ENCODE data around the gene FBXL22. TPM values are rescaled to one million over a fixed set of nuclear protein-coding genes. Genes with fewer than 3 reads are reported as not detected.

The FBXL22 gene
- total RNA-seq, 1 experiment from 2014 or later = 0.90 TPM

DNA sequence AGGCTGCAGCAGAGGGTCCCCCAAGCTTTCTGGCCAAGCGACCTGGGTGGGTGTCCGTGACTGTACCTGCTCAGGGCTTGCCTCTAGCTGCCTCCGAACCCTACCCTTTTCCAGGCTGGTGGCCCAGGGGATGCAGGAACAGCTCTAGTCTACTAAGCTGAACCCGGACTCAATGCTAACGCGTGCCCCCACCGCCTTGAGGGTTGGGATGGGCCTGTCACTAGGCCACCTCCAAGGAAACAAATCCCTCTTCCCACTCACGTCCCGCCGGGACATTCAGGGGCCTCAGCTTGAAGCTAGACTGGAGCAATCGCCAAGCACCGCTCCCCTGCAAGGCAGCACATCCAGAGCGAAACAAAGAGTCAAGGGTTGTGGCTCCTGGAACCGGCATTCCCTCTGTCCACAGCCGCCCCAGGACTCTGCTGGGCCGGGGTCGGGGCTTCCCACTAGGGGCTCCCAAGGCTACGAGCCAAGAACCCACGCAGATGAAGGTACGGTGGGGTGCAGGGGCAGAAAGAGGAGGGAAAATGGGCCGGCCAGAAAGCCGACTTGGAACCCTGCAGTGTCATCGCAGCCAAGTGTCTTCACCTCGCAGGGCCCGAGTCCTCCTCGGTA lies 2.9 kb downstream of the FBXL22 start:
- peak overlapping the region; percentile 62 for H3K4me3 ChIP-seq (ENCODE audit: insufficient read depth, low read depth, low read length)
- no peaks in the 10 kb centered on the region for H3K36me3 ChIP-seq (replicated peaks; ENCODE audit: control insufficient read depth, insufficient read depth, low read length)
- peak; percentile 74 for DNase-seq
- peaks cover 27% of the 10 kb centered on the region for H3K27me3 ChIP-seq (ENCODE audit: control insufficient read depth, insufficient read depth, low read length)

DNA sequence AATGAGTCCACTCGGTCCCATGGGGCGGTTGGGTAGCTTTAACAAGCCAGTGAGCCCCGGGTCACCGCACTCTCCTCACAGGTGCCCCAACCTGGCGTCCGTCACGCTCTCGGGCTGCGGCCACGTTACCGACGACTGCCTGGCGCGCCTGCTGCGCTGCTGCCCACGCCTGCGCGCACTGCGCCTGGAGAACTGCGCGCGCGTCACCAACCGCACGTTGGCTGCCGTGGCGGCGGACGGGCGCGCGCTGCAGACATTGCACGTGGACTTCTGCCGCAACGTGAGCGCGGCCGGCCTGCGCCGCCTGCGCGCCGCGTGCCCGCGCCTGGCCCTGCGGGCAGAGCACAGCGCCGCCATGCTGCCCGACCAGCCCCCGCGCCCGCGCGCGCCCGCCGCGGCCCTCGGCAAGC lies 3.4 kb downstream of the FBXL22 start:
- Histone ChIP-seq H3K27me3 (ENCODE audit: control insufficient read depth, insufficient read depth, low read length) (peaks cover 27% of the 10 kb centered on the region), H3K36me3 (replicated peaks; ENCODE audit: control insufficient read depth, insufficient read depth, low read length) (no peaks in the 10 kb centered on the region), H3K4me3 (ENCODE audit: insufficient read depth, low read depth, low read length) (peak overlapping the region; percentile 65)
- DNase-seq = peak; percentile 93

DNA sequence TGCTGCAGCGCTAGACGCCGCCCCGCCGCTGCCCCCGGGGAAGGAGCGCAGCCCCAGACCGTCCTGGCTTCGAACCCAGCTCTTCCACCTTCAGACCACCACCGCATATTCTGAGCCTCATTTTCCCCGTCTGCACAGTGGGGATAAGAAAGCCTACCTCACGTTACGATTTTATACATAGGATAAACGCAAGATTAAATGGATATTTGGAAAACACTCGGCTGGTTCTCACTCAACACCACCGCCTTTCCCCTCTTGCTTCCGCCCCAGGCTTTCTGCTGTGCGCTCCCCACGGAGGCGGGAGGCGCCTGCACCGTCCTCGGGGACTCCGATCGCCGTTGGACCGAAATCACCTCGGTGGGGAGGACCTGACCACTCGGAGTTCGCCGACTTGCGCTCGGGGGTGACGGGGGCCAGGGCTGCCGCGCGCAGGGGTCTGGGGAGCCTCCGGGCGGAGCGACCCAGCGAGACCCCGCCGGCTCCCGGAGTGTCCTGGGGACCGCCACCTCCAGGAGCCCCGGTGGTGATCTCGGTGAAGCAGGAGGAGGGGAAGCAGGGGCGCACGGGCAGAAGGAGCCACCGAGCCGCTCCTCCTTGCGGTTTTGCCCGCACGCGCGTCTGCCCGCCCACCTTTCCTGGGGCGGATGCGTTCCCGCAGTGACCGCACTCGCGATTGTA lies 4.0 kb downstream of the FBXL22 start:
- H3K4me3 ChIP-seq (ENCODE audit: insufficient read depth, low read depth, low read length) = peak overlapping the region; percentile 65
- DNase-seq = peak; percentile 79

DNA sequence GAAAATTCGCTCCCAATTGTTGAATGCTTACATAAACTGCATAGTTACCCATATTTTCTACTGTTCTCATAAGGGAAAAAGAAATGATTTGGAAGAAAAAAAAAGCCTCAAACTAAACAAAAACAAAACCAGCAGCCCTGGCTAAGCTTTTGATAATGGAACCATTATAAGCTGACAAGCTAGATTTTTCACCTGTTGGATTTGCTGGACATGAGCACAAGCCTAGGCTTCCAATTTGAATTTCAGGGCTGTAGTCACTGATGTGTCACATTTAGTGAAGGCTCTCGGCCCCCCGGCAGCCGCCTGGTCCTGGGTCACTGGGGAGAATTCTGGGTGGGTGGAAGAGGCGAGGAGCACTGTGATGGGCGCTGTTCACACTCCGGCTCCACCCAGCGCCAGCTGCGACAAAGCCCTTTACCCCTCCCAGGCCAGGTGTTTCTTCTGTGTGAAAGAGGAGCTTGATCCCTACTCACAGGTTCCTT lies 4.6 kb downstream of the FBXL22 start:
- H3K27me3 ChIP-seq (ENCODE audit: control insufficient read depth, insufficient read depth, low read length) = peaks cover 27% of the 10 kb centered on the region
- peak; percentile 71 for DNase-seq
- H3K36me3 ChIP-seq (replicated peaks; ENCODE audit: control insufficient read depth, insufficient read depth, low read length) = no peaks in the 10 kb centered on the region
- peak overlapping the region; percentile 65 for H3K4me3 ChIP-seq (ENCODE audit: insufficient read depth, low read depth, low read length)

More for the DNA sequence above, 4.0 kb downstream of the FBXL22 start:
- H3K36me3 ChIP-seq (replicated peaks; ENCODE audit: control insufficient read depth, insufficient read depth, low read length) = no peaks in the 10 kb centered on the region
- peaks cover 27% of the 10 kb centered on the region for H3K27me3 ChIP-seq (ENCODE audit: control insufficient read depth, insufficient read depth, low read length)

GRCh38 chr15:63602595-63602994 lies 5.4 kb downstream of the FBXL22 start:
- no peak for DNase-seq
- Histone ChIP-seq H3K36me3 (replicated peaks; ENCODE audit: control insufficient read depth, insufficient read depth, low read length) (no peaks in the 10 kb centered on the region; the same call in 1 of the 2 replicates), H3K4me3 (ENCODE audit: insufficient read depth, low read depth, low read length) (no peak overlapping the region), H3K27me3 (ENCODE audit: control insufficient read depth, insufficient read depth, low read length) (peaks cover 27% of the 10 kb centered on the region)

- peaks cover 27% of the 10 kb centered on the region for H3K27me3 ChIP-seq (ENCODE audit: control insufficient read depth, insufficient read depth, low read length)
Observed at GRCh38 chr15:63603516-63603915, 6.3 kb downstream of the FBXL22 start.

GRCh38 chr15:63604281-63604680 lies 7.1 kb downstream of the FBXL22 start:
- DNase-seq = no peak
- no peak overlapping the region for H3K4me3 ChIP-seq (ENCODE audit: insufficient read depth, low read depth, low read length)
- H3K36me3 ChIP-seq (replicated peaks; ENCODE audit: control insufficient read depth, insufficient read depth, low read length) = peaks cover 5% of the 10 kb centered on the region
- H3K27me3 ChIP-seq (ENCODE audit: control insufficient read depth, insufficient read depth, low read length) = peaks cover 27% of the 10 kb centered on the region

More at GRCh38 chr15:63603516-63603915, 6.3 kb downstream of the FBXL22 start:
- H3K4me3 ChIP-seq (ENCODE audit: insufficient read depth, low read depth, low read length) = no peak overlapping the region
- H3K36me3 ChIP-seq (replicated peaks; ENCODE audit: control insufficient read depth, insufficient read depth, low read length) = peaks cover 5% of the 10 kb centered on the region
- no peak for DNase-seq

DNA sequence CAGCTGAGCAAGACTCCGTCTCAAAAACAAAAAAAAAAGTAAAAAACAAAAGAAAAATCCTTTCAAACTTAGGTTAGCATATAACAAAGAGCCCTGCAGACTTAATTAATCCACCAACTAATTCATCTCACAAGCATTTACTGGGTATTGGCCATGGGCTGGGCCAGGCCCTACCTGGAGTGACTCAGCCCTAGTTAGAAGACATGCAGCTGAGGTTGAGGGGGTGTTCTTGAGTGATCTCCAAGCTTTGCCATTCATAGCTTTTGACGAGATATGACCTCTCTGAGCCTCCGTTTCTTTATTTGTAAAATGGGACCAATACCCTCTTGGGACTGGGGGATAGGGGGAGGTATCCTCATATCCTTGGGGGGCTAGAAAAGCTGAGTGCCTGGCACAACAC lies 7.8 kb downstream of the FBXL22 start:
- H3K36me3 ChIP-seq (replicated peaks; ENCODE audit: control insufficient read depth, insufficient read depth, low read length) = peaks cover 5% of the 10 kb centered on the region
- H3K27me3 ChIP-seq (ENCODE audit: control insufficient read depth, insufficient read depth, low read length) = peaks cover 23% of the 10 kb centered on the region
- no peak for DNase-seq
- H3K4me3 ChIP-seq (ENCODE audit: insufficient read depth, low read depth, low read length) = no peak overlapping the region

GRCh38 chr15:63605816-63606215 lies 8.6 kb downstream of the FBXL22 start:
- Histone ChIP-seq H3K4me3 (ENCODE audit: insufficient read depth, low read depth, low read length) (no peak overlapping the region), H3K27me3 (ENCODE audit: control insufficient read depth, insufficient read depth, low read length) (peaks cover 17% of the 10 kb centered on the region), H3K36me3 (replicated peaks; ENCODE audit: control insufficient read depth, insufficient read depth, low read length) (peaks cover 5% of the 10 kb centered on the region)
- DNase-seq = no peak

DNA sequence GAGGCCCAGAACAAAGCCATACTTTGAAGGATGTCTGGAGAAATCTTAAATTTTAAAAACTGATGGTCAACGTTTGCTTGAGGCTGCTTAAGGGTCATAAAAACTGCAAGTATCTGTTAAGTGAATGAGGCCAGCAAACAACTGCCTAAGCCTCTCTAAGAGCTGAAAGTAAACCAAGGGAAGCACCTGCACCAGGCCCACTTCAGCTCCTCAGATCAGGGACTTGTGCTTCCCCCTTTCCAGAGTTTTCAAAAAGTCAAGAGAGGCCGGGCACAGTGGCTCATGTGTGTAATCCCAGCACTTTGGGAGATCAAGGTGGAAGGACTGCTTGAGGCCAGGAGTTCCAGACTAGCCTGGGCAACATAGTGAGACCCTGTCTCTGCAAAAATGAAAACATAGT lies 9.1 kb downstream of the FBXL22 start:
- peaks cover 13% of the 10 kb centered on the region for H3K27me3 ChIP-seq (ENCODE audit: control insufficient read depth, insufficient read depth, low read length)
- no peak overlapping the region for H3K4me3 ChIP-seq (ENCODE audit: insufficient read depth, low read depth, low read length)
- peaks cover 5% of the 10 kb centered on the region for H3K36me3 ChIP-seq (replicated peaks; ENCODE audit: control insufficient read depth, insufficient read depth, low read length)
- DNase-seq = no peak

DNA sequence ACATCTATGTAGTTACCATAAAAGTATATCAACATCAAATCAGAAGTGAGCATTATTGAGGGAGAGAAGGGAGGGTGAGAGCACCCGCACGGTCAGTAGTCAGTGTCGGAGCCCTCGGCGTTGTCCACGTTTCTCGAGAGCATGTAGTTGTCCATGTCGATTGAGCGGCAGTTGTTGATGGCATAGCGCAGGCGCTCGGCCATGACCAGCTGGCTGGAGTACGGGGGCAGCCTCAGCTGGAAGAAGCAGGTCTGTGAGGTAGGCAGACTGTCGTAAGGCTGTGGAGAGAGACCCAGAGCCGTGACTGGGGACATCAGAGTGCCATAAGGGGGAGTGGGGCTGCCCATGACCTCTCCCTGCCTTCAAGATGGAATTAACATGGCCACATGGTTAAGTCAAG lies 11.8 kb downstream of the FBXL22 start:
- Histone ChIP-seq H3K4me3 (ENCODE audit: insufficient read depth, low read depth, low read length) (no peak overlapping the region), H3K36me3 (replicated peaks; ENCODE audit: control insufficient read depth, insufficient read depth, low read length) (peaks cover 7% of the 10 kb centered on the region), H3K27me3 (ENCODE audit: control insufficient read depth, insufficient read depth, low read length) (no peaks in the 10 kb centered on the region)
- no peak for DNase-seq

- no peak for DNase-seq
- H3K36me3 ChIP-seq (replicated peaks; ENCODE audit: control insufficient read depth, insufficient read depth, low read length) = peaks cover 7% of the 10 kb centered on the region
Observed at GRCh38 chr15:63609448-63609847, 12.3 kb downstream of the FBXL22 start.

DNA sequence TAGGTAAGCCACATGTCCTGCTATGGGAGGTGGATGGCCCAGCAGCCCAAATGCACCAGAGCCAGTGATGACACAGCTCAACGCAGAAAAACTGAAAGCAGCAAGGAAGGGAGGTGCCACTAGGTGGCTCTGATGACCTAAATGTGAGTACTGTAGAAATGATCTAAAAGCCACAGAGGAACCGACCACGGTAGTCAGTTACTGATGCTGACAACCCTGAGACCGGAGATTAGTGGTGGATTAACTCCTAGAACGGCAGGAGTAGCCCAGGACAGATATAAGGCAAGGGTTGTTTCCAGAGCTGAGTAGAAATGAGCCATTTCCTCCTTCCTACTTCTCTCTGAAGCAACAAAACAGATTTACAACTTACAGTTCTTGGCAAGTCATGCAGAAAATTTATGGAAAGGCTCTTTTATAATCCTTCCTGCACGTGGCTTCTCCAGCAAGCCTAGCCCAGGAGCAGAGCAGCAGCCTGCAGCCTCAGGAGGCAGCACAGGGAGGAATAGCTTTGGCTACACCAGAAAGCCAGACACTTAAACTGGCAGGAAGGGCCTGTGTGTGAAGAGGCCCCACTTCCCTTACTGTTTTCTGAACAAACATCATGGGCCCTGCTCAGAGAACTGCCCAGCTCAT lies 13.1 kb downstream of the FBXL22 start:
- H3K36me3 ChIP-seq (replicated peaks; ENCODE audit: control insufficient read depth, insufficient read depth, low read length) = peaks cover 7% of the 10 kb centered on the region
- peak; percentile 82 for DNase-seq
- no peak overlapping the region for H3K4me3 ChIP-seq (ENCODE audit: insufficient read depth, low read depth, low read length)
- H3K27me3 ChIP-seq (ENCODE audit: control insufficient read depth, insufficient read depth, low read length) = no peaks in the 10 kb centered on the region

More at GRCh38 chr15:63609448-63609847, 12.3 kb downstream of the FBXL22 start:
- Histone ChIP-seq H3K27me3 (ENCODE audit: control insufficient read depth, insufficient read depth, low read length) (no peaks in the 10 kb centered on the region), H3K4me3 (ENCODE audit: insufficient read depth, low read depth, low read length) (no peak overlapping the region)

- Histone ChIP-seq H3K27me3 (ENCODE audit: control insufficient read depth, insufficient read depth, low read length) (no peaks in the 10 kb centered on the region), H3K4me3 (ENCODE audit: insufficient read depth, low read depth, low read length) (no peak overlapping the region), H3K36me3 (replicated peaks; ENCODE audit: control insufficient read depth, insufficient read depth, low read length) (peaks cover 7% of the 10 kb centered on the region)
- no peak for DNase-seq
Observed at GRCh38 chr15:63611177-63611576, 14.0 kb downstream of the FBXL22 start.

- Histone ChIP-seq H3K27me3 (ENCODE audit: control insufficient read depth, insufficient read depth, low read length) (no peaks in the 10 kb centered on the region), H3K36me3 (replicated peaks; ENCODE audit: control insufficient read depth, insufficient read depth, low read length) (peaks cover 7% of the 10 kb centered on the region), H3K4me3 (ENCODE audit: insufficient read depth, low read depth, low read length) (no peak overlapping the region)
- no peak for DNase-seq
Observed at GRCh38 chr15:63612300-63612699, 15.1 kb downstream of the FBXL22 start.
